H1 (cell line): ENCODE measurements around the gene LONRF2. TPM values are rescaled to one million over a fixed set of nuclear protein-coding genes. Genes with fewer than 3 reads are reported as not detected.

ENCODE experiments used
- CTCF ChIA-PET: fragments of 300-600 bp; sonication (Branson Sonifier 250); formaldehyde crosslinking; loops from one replicate; lab custom pipeline; 2021; ENCODE audit not compliant: partially characterized antibody; lab: Charles Lee
- POLR2A ChIA-PET: fragments of 300-600 bp; sonication (Branson Sonifier 250); formaldehyde crosslinking; loops from one replicate; lab custom pipeline; 2021; ENCODE audit warnings: inconsistent platforms; ENCODE audit not compliant: partially characterized antibody; lab: Charles Lee
- DNase-seq, 2 experiments: peaks; one replicate each; pipeline versions ENCODE4 v3.0.0 to v3.0.0-alpha.2; 2010 to 2022; ENCODE audit warnings: low spot score in 2 of 2, low read depth in 1 of 2, mixed read lengths in 1 of 2
- FAIRE-seq: peaks from 2 replicates; lab custom pipeline; 2011; peaks lifted over from hg19 to GRCh38; lab: Jason Lieb, UNC
- H2AFZ ChIP-seq: 2 replicates; pipeline ENCODE4 v1.8.1; 2012; ENCODE audit warnings: low read length, inconsistent platforms
- H2AK5ac ChIP-seq: 2 replicates; pipeline ENCODE4 v1.6.1; 2013; ENCODE audit warnings: low read depth, low read length
- H2BK120ac ChIP-seq: replicated peaks from 2 replicates; pipeline ENCODE3; 2013; ENCODE audit warnings: low read depth, low read length, inconsistent platforms
- H2BK12ac ChIP-seq: 2 replicates; pipeline ENCODE4 v1.6.1; 2013; ENCODE audit warnings: low read depth, low read length
- H2BK15ac ChIP-seq: 2 replicates; pipeline ENCODE4 v1.6.1; 2013; ENCODE audit warnings: low read length
- H2BK20ac ChIP-seq: 2 replicates; pipeline ENCODE4 v1.6.1; 2013; ENCODE audit warnings: low read length
- H2BK5ac ChIP-seq: 2 replicates; pipeline ENCODE4 v1.6.1; 2013; ENCODE audit warnings: low read depth, low read length
- H3K14ac ChIP-seq: 2 replicates; pipeline ENCODE4 v1.6.1; 2013; ENCODE audit warnings: inconsistent platforms; ENCODE audit not compliant: insufficient read length
- H3K18ac ChIP-seq: 2 replicates; pipeline ENCODE4 v1.6.1; 2013; ENCODE audit warnings: low read length; ENCODE audit errors: extremely low read depth
- H3K23ac ChIP-seq: 2 replicates; pipeline ENCODE4 v1.6.1; 2013; ENCODE audit warnings: inconsistent platforms; ENCODE audit not compliant: insufficient read length
- H3K23me2 ChIP-seq: 2 replicates; pipeline ENCODE4 v1.6.1; 2013; ENCODE audit warnings: low read depth, low read length
- H3K27ac ChIP-seq: 2 replicates; pipeline ENCODE4 v1.6.1; 2011; ENCODE audit warnings: low read depth, low read length, inconsistent platforms
- H3K27me3 ChIP-seq, 4 experiments: replicated peaks in 1 of 4; 1 replicate in 1 of 4; 2 replicates in 3 of 4; pipeline versions ENCODE4 v1.6.1 to v1.8.1; 2011 to 2013; ENCODE audit warnings: low read length in 3 of 4, mild to moderate bottlenecking in 3 of 4, inconsistent platforms in 2 of 4, mixed read lengths in 2 of 4, moderate library complexity in 1 of 4; ENCODE audit not compliant: control insufficient read depth in 3 of 4, insufficient read depth in 3 of 4; ENCODE audit errors: extremely low read depth in 1 of 4
- H3K36me3 ChIP-seq, 4 experiments: 2 replicates each; pipeline versions ENCODE4 v1.6.1 to v1.8.1; 2011 to 2013; ENCODE audit warnings: mild to moderate bottlenecking in 4 of 4, low read length in 3 of 4, moderate library complexity in 2 of 4, control low read depth in 1 of 4, inconsistent platforms in 1 of 4; ENCODE audit not compliant: insufficient read depth in 4 of 4, control insufficient read depth in 2 of 4
- H3K4ac ChIP-seq: replicated peaks from 2 replicates; pipeline ENCODE3; 2013; ENCODE audit warnings: low read length, low read depth, mixed read lengths, inconsistent platforms; ENCODE audit not compliant: insufficient read length
- H3K4me1 ChIP-seq, 4 experiments: replicated peaks in 1 of 4; 1 replicate in 1 of 4; 2 replicates in 3 of 4; pipeline versions ENCODE4 v1.6.1 to v1.8.1; 2011 to 2013; ENCODE audit warnings: low read length in 3 of 4, inconsistent platforms in 2 of 4, mixed read lengths in 1 of 4; ENCODE audit not compliant: insufficient read depth in 4 of 4, control insufficient read depth in 3 of 4
- H3K4me2 ChIP-seq, 2 experiments: 2 replicates each; pipeline versions ENCODE4 v1.6.1 to v1.8.1; 2011 to 2013; ENCODE audit warnings: low read depth in 2 of 2, low read length in 2 of 2, control low read depth in 1 of 2, inconsistent platforms in 1 of 2, mild to moderate bottlenecking in 1 of 2; ENCODE audit not compliant: insufficient read depth in 1 of 2
- H3K4me3 ChIP-seq, 4 experiments: fragments of 200-600, 300-600 bp in 1 of 4; sonication (generic), shearing (Covaris generic), sonication (Bioruptor Twin) in 1 of 4; 2 replicates each; pipeline versions ENCODE4 v1.5.1 to v1.8.1; 2011 to 2016; ENCODE audit warnings: low read length in 4 of 4, low read depth in 3 of 4, control low read depth in 2 of 4, inconsistent platforms in 2 of 4, mild to moderate bottlenecking in 2 of 4, mixed read lengths in 1 of 4, moderate library complexity in 1 of 4; ENCODE audit not compliant: insufficient read depth in 2 of 4; ENCODE audit errors: extremely low read depth in 1 of 4
- H3K56ac ChIP-seq: replicated peaks from 2 replicates; pipeline ENCODE3; 2013; ENCODE audit warnings: low read depth, mild to moderate bottlenecking, mixed read lengths, low read length, inconsistent platforms; ENCODE audit not compliant: insufficient read length
- H3K79me1 ChIP-seq: 2 replicates; pipeline ENCODE4 v1.6.1; 2013; ENCODE audit warnings: low read depth, low read length, control low read depth
- H3K79me2 ChIP-seq, 2 experiments: 2 replicates each; pipeline versions ENCODE4 v1.6.1 to v1.8.1; 2012 to 2013; ENCODE audit warnings: low read length in 2 of 2, mild to moderate bottlenecking in 2 of 2, inconsistent platforms in 1 of 2; ENCODE audit not compliant: insufficient read depth in 2 of 2, control insufficient read depth in 1 of 2
- H3K9ac ChIP-seq, 4 experiments: replicated peaks in 1 of 4; 1 replicate in 1 of 4; 2 replicates in 3 of 4; pipeline versions ENCODE4 v1.6.1 to v1.8.1; 2011 to 2013; ENCODE audit warnings: low read depth in 3 of 4, low read length in 3 of 4, control low read depth in 2 of 4, mild to moderate bottlenecking in 2 of 4, moderate library complexity in 2 of 4, inconsistent platforms in 1 of 4; ENCODE audit errors: extremely low read depth in 1 of 4
- H3K9me3 ChIP-seq, 2 experiments: 2 replicates each; pipeline versions ENCODE4 v1.6.1 to v1.8.1; 2012 to 2013; ENCODE audit warnings: mild to moderate bottlenecking in 2 of 2, moderate library complexity in 2 of 2, control low read depth in 1 of 2, inconsistent platforms in 1 of 2, low read depth in 1 of 2, low read length in 1 of 2, mixed read lengths in 1 of 2; ENCODE audit not compliant: insufficient read depth in 2 of 2
- H4K20me1 ChIP-seq, 2 experiments: replicated peaks in 1 of 2; 2 replicates each; pipeline versions ENCODE3 to v1.8.1; 2011 to 2013; ENCODE audit warnings: inconsistent platforms in 2 of 2, low read length in 2 of 2, mild to moderate bottlenecking in 1 of 2; ENCODE audit not compliant: insufficient read depth in 2 of 2, control insufficient read depth in 1 of 2
- H4K5ac ChIP-seq: 2 replicates; pipeline ENCODE4 v1.6.1; 2013; ENCODE audit warnings: low read length, low read depth, mixed read lengths, inconsistent platforms; ENCODE audit not compliant: insufficient read length
- H4K8ac ChIP-seq: 2 replicates; pipeline ENCODE4 v1.8.0; 2013; ENCODE audit warnings: mild to moderate bottlenecking, moderate library complexity, low read length, inconsistent platforms; ENCODE audit not compliant: insufficient read depth; ENCODE audit errors: extremely low read depth
- H4K91ac ChIP-seq: replicated peaks from 2 replicates; pipeline ENCODE3; 2013; ENCODE audit warnings: low read length, mixed read lengths, inconsistent platforms; ENCODE audit not compliant: insufficient read length
- WGBS, 2 experiments: shearing (Covaris generic) in 1 of 2; methylation state at CpG; one replicate each; pipeline versions ENCODE4 v1.1.6 to v1.1.7; 2013 to 2015; ENCODE audit warnings: low lambda C conversion rate in 2 of 2, mixed read lengths in 2 of 2, inconsistent platforms in 1 of 2, low coverage in 1 of 2, missing lambda C conversion rate in 1 of 2; ENCODE audit not compliant: insufficient replicate concordance in 2 of 2, insufficient coverage in 1 of 2, insufficient read length in 1 of 2; ENCODE audit errors: extremely low coverage in 1 of 2, missing lambda C conversion rate in 1 of 2; 5-methylcytosine and 5-hydroxymethylcytosine counted together
- polyA plus RNA-seq, 7 experiments: library from polyadenylated mRNA; depleted of rRNA in 3 of 7; stranded (reverse) in 5 of 7; unstranded in 2 of 7; fragments of >200 nt in 5 of 7; fragments of 200-250 nt in 2 of 7; gene quantifications; 1 replicate in 5 of 7; 2 replicates in 1 of 7; 4 replicates in 1 of 7; pipeline versions ENCODE4 v1.2.1 to v1.2.3, GENCODE V29; 2011 to 2013; ENCODE audit warnings: missing spikeins in 2 of 7, mixed read lengths in 2 of 7
- total RNA-seq: library from RNA; stranded (reverse); fragmentation: NEBNext Ultra II Directional; extraction: Animal tissue kit (Norgen Biotek cat#: 25700); gene quantifications from 2 replicates; pipeline ENCODE4 v1.2.1, GENCODE V29; 2021

The LONRF2 gene
- total and polyA plus RNA-seq, 2 of the 8 experiments (the other 6 are each of a cell fraction or from before 2014, with no cell fraction given): 0.24 to 0.74 TPM

DNA sequence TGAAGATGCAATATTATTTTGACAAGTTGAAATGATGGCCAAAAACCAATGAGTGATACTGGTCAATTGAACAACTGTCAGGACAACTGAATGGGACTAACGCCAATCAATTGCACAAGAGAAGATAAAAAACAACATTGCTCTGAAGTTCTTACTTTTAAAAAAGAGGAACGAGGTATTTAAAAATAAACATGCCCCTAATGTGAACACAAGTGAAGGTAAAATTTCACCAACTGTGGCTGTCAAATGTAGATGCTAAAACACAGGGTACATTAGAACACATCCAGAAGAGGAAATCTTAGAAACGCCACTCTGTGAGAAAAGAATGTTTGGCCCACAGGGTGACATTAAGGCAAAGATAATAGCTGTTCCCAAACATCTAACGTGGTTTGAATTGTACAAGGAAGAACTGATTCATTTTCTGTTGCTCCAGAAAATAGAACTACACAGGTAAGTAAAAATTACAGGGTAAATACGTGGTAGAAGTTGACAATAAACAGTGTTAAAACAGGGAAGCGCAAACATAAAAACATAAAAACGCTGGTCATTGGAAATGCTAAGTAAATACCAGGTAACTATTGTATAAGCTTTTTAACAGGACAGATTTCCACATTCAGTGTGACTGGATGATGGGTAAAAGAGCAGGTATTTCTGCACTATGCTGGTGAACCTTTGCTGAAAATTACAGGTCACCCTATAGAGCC, 20.3 kb downstream of the LONRF2 start:
- Histone ChIP-seq H3K14ac (no peak overlapping the region), H3K56ac (no peak overlapping the region), H2AFZ (no peak overlapping the region), H4K5ac (no peak overlapping the region), H4K91ac (no peak overlapping the region), H3K4me2 (no peak overlapping the region), H2BK15ac (no peak overlapping the region), H2BK120ac (no peak overlapping the region), H4K20me1 (peaks cover 0 to 1% of the 10 kb centered on the region in 2 experiments), H2BK20ac (no peak overlapping the region), H3K23me2 (no peaks in the 10 kb centered on the region; the same call in 1 of the 2 replicates), H2BK5ac (no peak overlapping the region), H3K27ac (no peak overlapping the region), H3K18ac (no peak overlapping the region), H3K27me3 (no peaks in the 10 kb centered on the region), H3K4me3 (no peak overlapping the region), H3K79me1 (no peaks in the 10 kb centered on the region), H3K9ac (no peak overlapping the region), H3K4me1 (no peaks in the 10 kb centered on the region), H3K4ac (no peak overlapping the region), H3K9me3 (peaks cover 0 to 3% of the 10 kb centered on the region in 2 experiments; a peak in 2 of 4 replicates), H2AK5ac (no peak overlapping the region), H3K79me2 (no peaks in the 10 kb centered on the region), H2BK12ac (no peak overlapping the region), H3K23ac (no peak overlapping the region), H4K8ac (no peak overlapping the region), H3K36me3 (no peaks in the 10 kb centered on the region)
- 96% methylated on average over 7 of the region's 7 CpGs; no CpG with 5 or more reads in 1 of the 2 experiments for WGBS, 2 experiments
- FAIRE-seq: no peak
- ChIA-PET CTCF (interaction anchor here (1.2 kb wide), 1 partner anchor 289 kb away, joined by 3 read pairs; no protein-coding TSS in a partner anchor), POLR2A (no interaction called here)
- no peak for DNase-seq
